HG02981 (cell line): Measurements from ENCODE around the gene DYNLL1.

Experiments
- ATAC-seq: cut with Tn5 transposase; IDR thresholded peaks from one replicate; pipeline ENCODE4 v1.9.1; 2021; ENCODE audit warnings: mild to moderate bottlenecking, moderate library complexity; ENCODE audit not compliant: unreplicated experiment

The DYNLL1 gene

GRCh38 chr12:120546050-120546386, 50.1 kb downstream of the DYNLL1 start:
- ATAC-seq = no peak
